Measurements from ENCODE around the gene GH2.

DNA sequence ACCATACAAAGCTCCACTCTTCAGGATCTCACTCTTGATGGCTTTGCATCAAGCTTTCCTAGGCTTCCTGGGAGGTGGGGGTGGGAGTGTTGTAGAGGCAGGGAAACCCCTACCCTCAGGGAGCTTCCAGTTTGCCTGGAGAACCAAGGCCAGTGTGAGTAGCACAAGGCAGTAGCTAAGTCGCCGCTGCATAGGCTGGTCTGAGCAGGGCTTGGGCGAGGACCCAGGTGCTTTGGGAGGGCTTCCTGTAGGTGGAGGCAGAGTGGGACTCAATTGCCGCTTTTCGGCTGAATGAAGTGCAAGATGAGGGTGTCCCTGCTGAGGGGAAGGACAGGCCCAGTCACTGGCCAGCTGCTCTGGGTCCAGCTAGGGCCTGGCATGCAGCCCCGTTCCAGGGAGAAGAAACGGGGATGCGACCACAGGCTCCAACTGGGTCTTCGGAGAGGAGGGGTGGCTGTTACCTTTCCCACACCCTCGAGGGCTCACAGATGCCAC lies 46.5 kb upstream of the GH2 start:
- TF ChIP-seq, protein P1, sequence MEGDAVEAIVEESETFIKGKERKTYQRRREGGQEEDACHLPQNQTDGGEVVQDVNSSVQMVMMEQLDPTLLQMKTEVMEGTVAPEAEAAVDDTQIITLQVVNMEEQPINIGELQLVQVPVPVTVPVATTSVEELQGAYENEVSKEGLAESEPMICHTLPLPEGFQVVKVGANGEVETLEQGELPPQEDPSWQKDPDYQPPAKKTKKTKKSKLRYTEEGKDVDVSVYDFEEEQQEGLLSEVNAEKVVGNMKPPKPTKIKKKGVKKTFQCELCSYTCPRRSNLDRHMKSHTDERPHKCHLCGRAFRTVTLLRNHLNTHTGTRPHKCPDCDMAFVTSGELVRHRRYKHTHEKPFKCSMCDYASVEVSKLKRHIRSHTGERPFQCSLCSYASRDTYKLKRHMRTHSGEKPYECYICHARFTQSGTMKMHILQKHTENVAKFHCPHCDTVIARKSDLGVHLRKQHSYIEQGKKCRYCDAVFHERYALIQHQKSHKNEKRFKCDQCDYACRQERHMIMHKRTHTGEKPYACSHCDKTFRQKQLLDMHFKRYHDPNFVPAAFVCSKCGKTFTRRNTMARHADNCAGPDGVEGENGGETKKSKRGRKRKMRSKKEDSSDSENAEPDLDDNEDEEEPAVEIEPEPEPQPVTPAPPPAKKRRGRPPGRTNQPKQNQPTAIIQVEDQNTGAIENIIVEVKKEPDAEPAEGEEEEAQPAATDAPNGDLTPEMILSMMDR (IDR thresholded peaks at IDR 0.05; ENCODE audit: low read length) = no peak
- TF ChIP-seq EZH2 (IDR thresholded peaks at IDR 0.05; ENCODE audit: borderline replicate concordance, low read length) = no peak

Measured in OCI-LY1 (cell line).